GM12865 (cell line): ENCODE results near the gene SRM.

Experiments
- DNase-seq: peaks from one replicate; pipeline ENCODE4 v3.0.0; 2010; ENCODE audit warnings: low read depth
- H3K4me3 ChIP-seq: 2 replicates; pipeline ENCODE4 v1.5.1; 2011; ENCODE audit warnings: mild to moderate bottlenecking, low read depth, low read length, control low read depth
- TF ChIP-seq, protein P1 (sequence below): IDR thresholded peaks from 2 replicates; pipeline ENCODE4 v1.5.1; 2011; ENCODE audit warnings: low read length, control low read depth, low read depth, inconsistent platforms; ENCODE audit not compliant: insufficient read depth; ENCODE audit errors: missing control alignments

Gene SRM

DNA sequence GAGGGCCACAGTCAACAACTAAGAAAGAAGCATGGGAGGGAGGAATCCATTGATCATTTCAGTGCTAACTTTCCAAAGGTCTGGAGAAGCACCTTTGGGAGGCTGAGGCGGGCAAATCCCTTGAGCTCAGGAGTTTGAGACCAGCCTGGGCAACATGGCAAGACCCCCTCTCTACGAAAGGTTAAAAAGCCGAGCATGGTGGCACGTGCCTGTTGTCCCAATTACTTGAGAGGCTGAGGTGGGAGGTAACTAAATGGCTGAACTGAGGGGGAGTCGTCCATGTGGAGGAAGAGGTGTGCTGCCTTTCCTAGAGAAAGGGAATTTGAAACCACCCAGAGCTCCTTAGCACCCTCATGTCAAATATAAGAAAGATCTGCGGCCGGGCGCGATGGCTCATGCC, 29.0 kb downstream of the SRM start:
- no peak for DNase-seq
- no peak overlapping the region for H3K4me3 ChIP-seq
- TF ChIP-seq, protein P1, sequence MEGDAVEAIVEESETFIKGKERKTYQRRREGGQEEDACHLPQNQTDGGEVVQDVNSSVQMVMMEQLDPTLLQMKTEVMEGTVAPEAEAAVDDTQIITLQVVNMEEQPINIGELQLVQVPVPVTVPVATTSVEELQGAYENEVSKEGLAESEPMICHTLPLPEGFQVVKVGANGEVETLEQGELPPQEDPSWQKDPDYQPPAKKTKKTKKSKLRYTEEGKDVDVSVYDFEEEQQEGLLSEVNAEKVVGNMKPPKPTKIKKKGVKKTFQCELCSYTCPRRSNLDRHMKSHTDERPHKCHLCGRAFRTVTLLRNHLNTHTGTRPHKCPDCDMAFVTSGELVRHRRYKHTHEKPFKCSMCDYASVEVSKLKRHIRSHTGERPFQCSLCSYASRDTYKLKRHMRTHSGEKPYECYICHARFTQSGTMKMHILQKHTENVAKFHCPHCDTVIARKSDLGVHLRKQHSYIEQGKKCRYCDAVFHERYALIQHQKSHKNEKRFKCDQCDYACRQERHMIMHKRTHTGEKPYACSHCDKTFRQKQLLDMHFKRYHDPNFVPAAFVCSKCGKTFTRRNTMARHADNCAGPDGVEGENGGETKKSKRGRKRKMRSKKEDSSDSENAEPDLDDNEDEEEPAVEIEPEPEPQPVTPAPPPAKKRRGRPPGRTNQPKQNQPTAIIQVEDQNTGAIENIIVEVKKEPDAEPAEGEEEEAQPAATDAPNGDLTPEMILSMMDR, result no peak

DNA sequence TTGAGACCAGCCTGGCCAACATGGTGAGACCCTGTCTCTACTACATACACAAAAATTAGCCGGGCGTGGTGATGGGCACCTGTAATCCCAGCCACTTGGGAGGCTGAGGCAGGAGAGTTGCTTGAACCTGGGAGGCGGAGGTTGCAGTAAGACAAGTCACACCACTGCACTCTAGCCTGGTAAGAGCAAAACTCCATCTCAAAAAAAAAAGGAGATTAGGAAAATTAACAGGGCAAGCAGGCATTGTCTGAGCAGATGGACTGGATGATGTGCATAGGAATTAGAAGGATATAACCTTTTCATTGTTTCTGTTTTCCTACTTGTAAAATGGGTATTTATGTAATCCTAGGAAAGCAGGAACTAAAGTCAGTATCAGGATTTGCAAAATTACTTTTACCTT, 31.8 kb downstream of the SRM start:
- TF ChIP-seq, protein P1, result no peak
- no peak for DNase-seq
- no peak overlapping the region for H3K4me3 ChIP-seq

DNA sequence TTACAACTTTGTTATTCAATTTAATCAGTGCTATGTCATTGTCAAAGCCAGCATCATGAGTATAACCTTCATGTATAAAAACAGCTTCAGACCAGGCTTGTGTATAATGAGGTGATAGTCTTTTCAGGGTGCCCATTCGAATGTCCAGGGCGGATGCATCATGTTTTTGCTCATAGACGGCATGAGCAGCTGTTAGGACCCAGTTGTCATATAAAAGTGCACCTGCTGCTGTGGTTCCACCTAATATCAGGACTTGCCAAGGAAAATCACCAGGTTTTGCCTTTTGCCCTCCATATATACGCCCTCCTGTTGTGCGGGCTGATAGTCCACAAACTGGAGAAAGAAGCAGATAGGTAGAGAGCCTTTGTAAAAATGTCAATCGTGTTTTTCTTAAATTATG, 32.5 kb downstream of the SRM start:
- TF ChIP-seq, protein P1, result no peak
- no peak overlapping the region for H3K4me3 ChIP-seq
- no peak for DNase-seq

DNA sequence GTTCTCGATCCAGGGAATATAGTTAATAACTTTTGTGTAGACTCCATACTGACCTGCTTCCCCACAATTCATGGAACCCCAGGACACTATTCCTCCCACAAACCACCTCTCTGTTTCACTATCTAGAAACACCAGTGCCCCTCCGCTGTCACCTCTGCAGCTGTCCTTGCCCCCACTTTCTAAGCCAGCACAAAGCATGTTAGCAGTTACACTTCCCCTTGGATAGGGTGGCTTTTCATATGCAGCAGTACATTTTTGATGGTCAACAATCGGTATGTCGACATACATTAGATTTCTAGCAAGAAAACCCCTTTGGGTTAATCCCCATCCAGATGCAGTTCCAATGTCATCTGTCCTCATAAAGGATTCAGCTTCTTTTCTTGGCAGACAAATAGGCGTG, 32.9 kb downstream of the SRM start:
- H3K4me3 ChIP-seq, result no peak overlapping the region

DNA sequence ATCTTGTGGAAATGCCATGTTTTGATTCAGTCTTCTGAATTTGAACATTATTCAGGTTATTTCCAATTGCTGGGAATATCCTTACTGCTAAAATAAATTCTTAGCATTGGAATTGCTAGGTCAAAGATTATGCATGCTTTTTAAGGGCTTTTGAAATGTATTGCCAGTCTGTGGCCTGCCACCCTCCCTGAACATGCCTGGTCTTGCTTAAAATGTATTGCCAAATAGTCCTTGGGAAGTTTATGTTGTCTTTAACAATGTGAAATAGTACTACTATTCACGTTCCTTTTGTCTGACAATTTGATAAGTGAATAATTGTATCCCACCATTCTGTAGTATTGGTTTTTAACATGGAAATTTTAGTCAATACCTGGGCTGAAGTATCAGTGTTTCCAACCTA, 33.8 kb downstream of the SRM start:
- H3K4me3 ChIP-seq, result no peak overlapping the region
- TF ChIP-seq, protein P1, result no peak
- no peak for DNase-seq

More for the DNA sequence above, 32.9 kb downstream of the SRM start:
- TF ChIP-seq, protein P1, result no peak
- DNase-seq, result no peak

DNA sequence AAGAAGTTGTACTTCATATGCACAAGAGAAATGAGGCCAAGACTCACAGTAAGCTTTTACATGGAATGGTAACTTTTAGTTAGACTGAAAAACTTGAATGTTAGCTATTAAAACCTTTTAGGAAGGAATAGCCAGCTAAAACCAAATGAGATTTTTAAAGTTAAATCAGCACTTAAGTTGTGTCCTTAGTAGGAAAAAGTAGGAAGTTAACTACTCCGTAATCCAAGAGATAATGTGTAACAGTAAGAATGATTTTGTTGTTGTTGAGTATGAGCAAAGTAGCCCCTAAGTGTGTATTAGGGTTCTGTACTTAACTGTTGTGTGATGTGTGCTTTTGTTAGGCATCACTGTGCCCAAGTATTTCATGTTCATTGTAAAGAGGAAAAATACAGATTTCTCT, 34.2 kb downstream of the SRM start:
- DNase-seq, result no peak
- TF ChIP-seq, protein P1, result no peak
- no peak overlapping the region for H3K4me3 ChIP-seq

DNA sequence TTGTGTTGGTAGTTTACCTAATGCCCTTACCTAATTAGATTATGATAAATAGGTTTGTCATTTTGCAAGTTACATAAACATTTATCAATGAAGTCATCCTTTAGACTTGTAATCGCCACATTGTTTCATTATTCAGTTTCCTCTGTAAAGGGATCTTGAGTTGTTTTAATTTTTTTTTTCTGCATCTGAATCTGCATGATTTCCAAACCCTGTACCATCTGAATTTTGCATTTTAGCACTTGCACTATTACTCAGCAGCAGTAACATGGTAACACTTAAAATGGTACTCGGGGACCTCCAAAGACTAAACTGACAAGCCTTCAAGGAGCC, 35.0 kb downstream of the SRM start:
- no peak for DNase-seq
- TF ChIP-seq, protein P1, result no peak
- H3K4me3 ChIP-seq, result no peak overlapping the region
